Mesenchymal stem cell (in vitro differentiated cells and primary cell): Measurements from ENCODE around the gene RALGPS1.

Experiments used
- DNase-seq: peaks from one replicate; pipeline ENCODE4 v3.0.0-alpha.2; 2013
- H2AFZ ChIP-seq: one replicate; pipeline ENCODE4 v1.6.1; 2013; ENCODE audit warnings: low read depth, mild to moderate bottlenecking, control low read depth, inconsistent platforms, low read length, moderate library complexity
- H2AK5ac ChIP-seq: 2 replicates; pipeline ENCODE4 v1.6.1; 2013; ENCODE audit warnings: low read length, moderate library complexity, mild to moderate bottlenecking, inconsistent platforms; ENCODE audit not compliant: severe bottlenecking
- H2BK120ac ChIP-seq: one replicate; pipeline ENCODE4 v1.6.1; 2013; ENCODE audit warnings: low read depth, mild to moderate bottlenecking, inconsistent platforms, low read length, moderate library complexity
- H2BK12ac ChIP-seq, 2 experiments: one replicate each; pipeline ENCODE4 v1.6.1; 2013; ENCODE audit warnings: inconsistent platforms in 2 of 2, low read length in 2 of 2, mild to moderate bottlenecking in 2 of 2, moderate library complexity in 2 of 2, control low read depth in 1 of 2
- H2BK15ac ChIP-seq: one replicate; pipeline ENCODE4 v1.6.1; 2013; ENCODE audit warnings: mild to moderate bottlenecking, low read depth, inconsistent platforms; ENCODE audit not compliant: poor library complexity, severe bottlenecking
- H2BK5ac ChIP-seq: 2 replicates; pipeline ENCODE4 v1.6.1; 2013; ENCODE audit warnings: low read depth, mild to moderate bottlenecking, low read length, control low read depth, inconsistent platforms; ENCODE audit not compliant: poor library complexity, severe bottlenecking
- H3K14ac ChIP-seq, 2 experiments: one replicate each; pipeline ENCODE4 v1.6.1; 2013; ENCODE audit warnings: inconsistent platforms in 2 of 2, low read length in 2 of 2, control low read depth in 1 of 2, mild to moderate bottlenecking in 1 of 2, moderate library complexity in 1 of 2
- H3K18ac ChIP-seq, 2 experiments: one replicate each; pipeline ENCODE4 v1.6.1; 2013; ENCODE audit warnings: inconsistent platforms in 2 of 2, low read length in 2 of 2, control low read depth in 1 of 2, low read depth in 1 of 2, mild to moderate bottlenecking in 1 of 2
- H3K23ac ChIP-seq, 2 experiments: one replicate each; pipeline ENCODE4 v1.6.1; 2013; ENCODE audit warnings: inconsistent platforms in 2 of 2, low read length in 2 of 2, mild to moderate bottlenecking in 2 of 2, moderate library complexity in 2 of 2, control low read depth in 1 of 2
- H3K27ac ChIP-seq: 2 replicates; pipeline ENCODE4 v1.5.1; 2013; ENCODE audit warnings: mild to moderate bottlenecking, moderate library complexity, low read length, control low read depth, inconsistent platforms; ENCODE audit not compliant: poor library complexity, severe bottlenecking
- H3K27me3 ChIP-seq, 2 experiments: 2 replicates each; pipeline versions ENCODE4 v1.6.1 to v1.7.0; 2013; ENCODE audit warnings: low read length in 2 of 2, mild to moderate bottlenecking in 2 of 2, moderate library complexity in 2 of 2, control low read depth in 1 of 2, inconsistent platforms in 1 of 2; ENCODE audit not compliant: control insufficient read depth in 1 of 2, insufficient read depth in 1 of 2
- H3K36me3 ChIP-seq, 2 experiments: 2 replicates each; pipeline versions ENCODE4 v1.6.1 to v1.7.0; 2013; ENCODE audit warnings: low read length in 2 of 2, control low read depth in 1 of 2, inconsistent platforms in 1 of 2, low read depth in 1 of 2, mild to moderate bottlenecking in 1 of 2; ENCODE audit not compliant: insufficient read depth in 2 of 2, control insufficient read depth in 1 of 2
- H3K4ac ChIP-seq, 2 experiments: one replicate each; pipeline ENCODE4 v1.6.1; 2013; ENCODE audit warnings: inconsistent platforms in 2 of 2, low read length in 2 of 2, mild to moderate bottlenecking in 2 of 2, moderate library complexity in 2 of 2, control low read depth in 1 of 2, low read depth in 1 of 2
- H3K4me1 ChIP-seq: 2 replicates; pipeline ENCODE4 v1.6.1; 2013; ENCODE audit warnings: low read depth, low read length, control low read depth; ENCODE audit not compliant: control insufficient read depth, insufficient read depth
- H3K4me2 ChIP-seq: 2 replicates; pipeline ENCODE4 v1.6.1; 2013; ENCODE audit warnings: low read length, mild to moderate bottlenecking, inconsistent platforms; ENCODE audit not compliant: poor library complexity, severe bottlenecking
- H3K4me3 ChIP-seq, 2 experiments: 2 replicates each; pipeline versions ENCODE4 v1.5.1 to v1.7.0; 2013; ENCODE audit warnings: low read length in 2 of 2, mild to moderate bottlenecking in 2 of 2, control low read depth in 1 of 2, low read depth in 1 of 2; ENCODE audit not compliant: insufficient read depth in 1 of 2
- H3K79me1 ChIP-seq: replicated peaks from 2 replicates; pipeline ENCODE4 v1.6.1; 2013; ENCODE audit warnings: mild to moderate bottlenecking, control low read depth, low read length, inconsistent platforms; ENCODE audit not compliant: poor library complexity, severe bottlenecking
- H3K9ac ChIP-seq: 2 replicates; pipeline ENCODE4 v1.7.0; 2013; ENCODE audit warnings: mild to moderate bottlenecking, low read length, moderate library complexity
- H3K9me3 ChIP-seq: 2 replicates; pipeline ENCODE4 v1.7.0; 2013; ENCODE audit warnings: mild to moderate bottlenecking, low read length; ENCODE audit not compliant: control insufficient read depth
- H4K8ac ChIP-seq: one replicate; pipeline ENCODE4 v1.6.1; 2013; ENCODE audit warnings: inconsistent platforms, mild to moderate bottlenecking, low read length, moderate library complexity
- H4K91ac ChIP-seq: one replicate; pipeline ENCODE4 v1.6.1; 2013; ENCODE audit warnings: mild to moderate bottlenecking, low read length, inconsistent platforms
- WGBS: methylation state at CpG from one replicate; pipeline ENCODE4 v1.1.7; 2013; ENCODE audit warnings: mixed read lengths; 5-methylcytosine and 5-hydroxymethylcytosine counted together

RALGPS1 gene

DNA sequence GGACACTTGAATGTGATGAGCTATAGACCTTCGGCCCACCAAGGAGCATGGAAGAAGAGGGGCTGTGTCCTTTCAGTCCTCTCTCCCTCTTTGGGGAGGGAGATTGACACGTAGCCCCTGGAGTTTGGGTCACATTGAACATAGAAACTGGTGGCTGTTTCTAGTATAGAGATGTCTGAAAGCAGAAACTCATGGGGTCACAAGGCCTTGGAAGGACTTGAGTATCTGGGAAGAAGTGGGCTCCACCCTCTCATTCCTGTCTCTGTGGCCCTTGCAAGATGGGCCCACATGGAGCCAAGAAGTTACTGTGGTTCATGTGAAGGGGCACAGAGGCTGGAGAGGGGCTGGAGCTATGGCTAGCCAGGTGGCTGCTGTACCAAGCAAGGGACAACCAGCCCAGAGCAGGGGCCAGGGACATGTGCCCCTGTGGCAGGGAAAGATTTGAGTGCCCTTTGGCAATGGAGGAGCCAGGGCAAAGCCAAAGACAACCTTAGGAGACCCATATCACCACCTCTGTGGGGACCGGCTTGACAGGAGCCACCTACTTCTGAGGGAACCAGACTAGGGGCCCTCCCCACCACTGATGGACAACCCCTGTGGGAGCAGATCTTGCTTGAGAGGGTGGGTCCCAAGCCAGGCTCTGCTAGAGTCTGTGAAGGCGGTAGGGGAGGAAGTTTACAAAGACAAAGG is 220.6 kb downstream of the RALGPS1 start:
- WGBS: 99% methylated on average over 3 of the region's 4 CpGs

DNA sequence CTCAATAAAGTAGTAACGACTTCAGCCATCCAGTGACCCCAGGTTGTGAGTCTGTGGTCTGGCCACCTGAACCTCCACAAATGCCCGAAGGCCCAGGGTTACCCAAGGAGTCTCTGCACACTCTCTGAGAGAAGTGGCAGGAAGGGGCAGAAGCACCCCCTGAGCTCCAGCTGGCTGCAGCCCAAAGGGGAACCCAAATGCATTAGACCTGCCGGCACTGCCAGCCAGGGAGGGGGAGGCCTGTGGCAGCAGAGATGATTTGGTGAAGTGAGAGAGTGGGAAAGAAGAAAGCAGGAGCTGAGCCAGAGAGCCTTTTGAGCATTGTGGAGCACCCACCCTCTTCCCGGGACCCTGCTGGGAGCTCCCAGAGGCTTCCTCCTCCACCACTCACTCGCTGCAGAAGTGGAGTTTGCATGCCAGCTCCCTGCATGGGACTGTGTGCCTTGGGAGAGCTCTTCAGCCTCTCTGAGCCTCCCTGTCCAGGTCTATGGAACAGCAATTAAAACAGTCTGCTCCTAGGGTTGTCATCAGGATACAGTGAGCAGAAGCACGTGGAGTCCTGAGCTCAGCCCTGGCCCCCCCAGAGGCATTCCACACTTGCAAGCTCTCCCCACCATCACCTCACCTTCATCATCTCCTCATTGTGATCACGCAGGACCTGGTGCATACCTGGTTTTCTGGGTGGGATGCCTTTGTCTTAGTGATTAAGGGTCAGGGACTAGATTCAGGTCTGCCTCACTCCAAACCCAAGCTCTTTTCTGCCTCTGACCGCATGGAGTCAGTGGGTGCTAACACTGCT is 221.7 kb downstream of the RALGPS1 start:
- Histone ChIP-seq H3K79me1 (no peaks in the 10 kb centered on the region), H3K4me1 (peaks cover 25% of the 10 kb centered on the region), H3K36me3 (no peaks in the 10 kb centered on the region), H3K27me3 (peaks cover 7 to 25% of the 10 kb centered on the region in 2 experiments), H2BK15ac (peak overlapping the region; percentile 71), H3K18ac (no peak overlapping the region), H3K4me3 (no peak overlapping the region), H3K9ac (no peak overlapping the region), H2BK12ac (peak overlapping the region in 1 of 2 experiments; percentile 15), H3K23ac (no peak overlapping the region), H3K27ac (no peak overlapping the region), H2BK5ac (no peak overlapping the region), H3K9me3 (no peaks in the 10 kb centered on the region), H2AK5ac (no peak overlapping the region), H4K8ac (no peak overlapping the region), H2BK120ac (no peak overlapping the region), H4K91ac (peak overlapping the region; percentile 16), H3K4ac (no peak overlapping the region), H3K14ac (no peak overlapping the region), H2AFZ (no peak overlapping the region), H3K4me2 (no peak overlapping the region)
- 92% methylated on average over 8 of the region's 8 CpGs for WGBS
- no peak for DNase-seq

More for the DNA sequence above, 220.6 kb downstream of the RALGPS1 start:
- H3K4me1 ChIP-seq: peaks cover 25% of the 10 kb centered on the region
- H3K23ac ChIP-seq: no peak overlapping the region
- no peak overlapping the region for H2BK15ac ChIP-seq
- no peak overlapping the region for H2BK120ac ChIP-seq
- H3K4me2 ChIP-seq: no peak overlapping the region
- H3K4ac ChIP-seq: peak overlapping the region in 1 of 2 experiments; percentile 75
- no peak overlapping the region for H2BK5ac ChIP-seq
- H3K27me3 ChIP-seq: peaks cover 3 to 25% of the 10 kb centered on the region in 2 experiments
- no peaks in the 10 kb centered on the region for H3K79me1 ChIP-seq
- H3K18ac ChIP-seq: peak overlapping the region; percentile 23 to 72
- H2BK12ac ChIP-seq: peak overlapping the region; percentile 88 to 91
- H4K91ac ChIP-seq: peak overlapping the region; percentile 3
- H3K9ac ChIP-seq: no peak overlapping the region
- H4K8ac ChIP-seq: no peak overlapping the region
- H3K14ac ChIP-seq: peak overlapping the region in 1 of 2 experiments; percentile 12
- H2AK5ac ChIP-seq: no peak overlapping the region
- H3K9me3 ChIP-seq: no peaks in the 10 kb centered on the region
- no peak overlapping the region for H3K27ac ChIP-seq
- H2AFZ ChIP-seq: no peak overlapping the region
- DNase-seq: no peak
- no peak overlapping the region for H3K4me3 ChIP-seq
- no peaks in the 10 kb centered on the region for H3K36me3 ChIP-seq

- Histone ChIP-seq H4K91ac (peak overlapping the region; percentile 47), H3K23ac (no peak overlapping the region), H3K18ac (no peak overlapping the region), H2BK12ac (peak overlapping the region in 1 of 2 experiments; percentile 65), H3K79me1 (no peaks in the 10 kb centered on the region), H3K14ac (no peak overlapping the region), H4K8ac (no peak overlapping the region), H3K9ac (no peak overlapping the region), H2BK15ac (peak overlapping the region; percentile 7), H3K36me3 (no peaks in the 10 kb centered on the region), H2AFZ (no peak overlapping the region), H2BK120ac (no peak overlapping the region), H3K27ac (no peak overlapping the region), H2BK5ac (no peak overlapping the region), H3K4me3 (no peak overlapping the region), H3K27me3 (peaks cover 7 to 25% of the 10 kb centered on the region in 2 experiments), H2AK5ac (no peak overlapping the region), H3K4me1 (peaks cover 19% of the 10 kb centered on the region), H3K9me3 (no peaks in the 10 kb centered on the region), H3K4me2 (no peak overlapping the region), H3K4ac (no peak overlapping the region)
- no peak for DNase-seq
- 85% methylated on average over 4 of the region's 5 CpGs for WGBS
Measured at GRCh38 chr9:127136880-127137639, 222.5 kb downstream of the RALGPS1 start.
